Naive thymus-derived CD4-positive, alpha-beta T cell (primary cell): ENCODE results near the gene RAB8B. TPM values are rescaled to one million over a fixed set of nuclear protein-coding genes. Genes with fewer than 3 reads are reported as not detected.

Experiments
- ATAC-seq: fragments of 150-1000 bp; cut with Tn5 transposase; 2 replicates; pipeline ENCODE4 v1.10.0; 2021; ENCODE audit warnings: mild to moderate bottlenecking, moderate library complexity
- CTCF ChIA-PET: fragments of 350-600 bp; sonication (Branson Sonifier 250); formaldehyde crosslinking; loops from one replicate; lab custom pipeline; 2021; ENCODE audit warnings: antibody characterized with exemption; lab: Charles Lee
- POLR2A ChIA-PET: fragments of 350-600 bp; sonication (Branson Sonifier 250); formaldehyde crosslinking; loops from one replicate; lab custom pipeline; 2021; ENCODE audit warnings: antibody characterized with exemption, inconsistent platforms; lab: Charles Lee
- DNase-seq, 9 donors: peaks; one replicate each; pipeline versions ENCODE4 v3.0.0 to v3.0.0-alpha.2; 2020 to 2022; ENCODE audit warnings: mixed read lengths in 1 of 9
- H3K27ac ChIP-seq: one replicate; pipeline ENCODE4 v1.7.0; 2013; ENCODE audit warnings: mild to moderate bottlenecking, low read depth, low read length, moderate library complexity
- H3K27me3 ChIP-seq, 2 donors: one replicate each; pipeline ENCODE4 v1.7.0; 2013; ENCODE audit warnings: low read length in 2 of 2, mild to moderate bottlenecking in 2 of 2, moderate library complexity in 2 of 2; ENCODE audit not compliant: control insufficient read depth in 2 of 2, insufficient read depth in 2 of 2
- H3K36me3 ChIP-seq, 3 experiments: 1 replicate in 2 of 3; 2 replicates in 1 of 3; pipeline ENCODE4 v1.7.0; 2013; ENCODE audit warnings: low read length in 3 of 3, mild to moderate bottlenecking in 3 of 3, moderate library complexity in 1 of 3; ENCODE audit not compliant: insufficient read depth in 3 of 3, control insufficient read depth in 2 of 3
- H3K4me1 ChIP-seq, 2 donors: one replicate each; pipeline ENCODE4 v1.7.0; 2013; ENCODE audit warnings: low read length in 2 of 2, mild to moderate bottlenecking in 2 of 2, moderate library complexity in 1 of 2; ENCODE audit not compliant: control insufficient read depth in 2 of 2, insufficient read depth in 2 of 2
- H3K4me3 ChIP-seq: 2 replicates; pipeline ENCODE4 v1.7.0; 2013; ENCODE audit warnings: mild to moderate bottlenecking, low read length
- H3K9me3 ChIP-seq, 3 experiments: 1 replicate in 2 of 3; 2 replicates in 1 of 3; pipeline ENCODE4 v1.7.0; 2013; ENCODE audit warnings: low read length in 3 of 3; ENCODE audit not compliant: control insufficient read depth in 2 of 3
- H3K27ac Mint-ChIP-seq, 9 donors: one replicate each; pipeline ENCODE4 v1.8.0; 2020 to 2022; ENCODE audit warnings: mixed read lengths in 9 of 9, mild to moderate bottlenecking in 8 of 9, moderate library complexity in 5 of 9, inconsistent platforms in 2 of 9
- H3K27me3 Mint-ChIP-seq, 5 donors: one replicate each; pipeline ENCODE4 v1.8.0; 2021 to 2022; ENCODE audit warnings: mixed read lengths in 5 of 5, mild to moderate bottlenecking in 1 of 5
- H3K36me3 Mint-ChIP-seq, 5 donors: one replicate each; pipeline ENCODE4 v1.8.0; 2020 to 2022; ENCODE audit warnings: mixed read lengths in 5 of 5, mild to moderate bottlenecking in 3 of 5, inconsistent platforms in 1 of 5
- H3K4me1 Mint-ChIP-seq, 7 donors: one replicate each; pipeline ENCODE4 v1.8.0; 2020 to 2022; ENCODE audit warnings: mixed read lengths in 7 of 7, mild to moderate bottlenecking in 3 of 7, inconsistent platforms in 1 of 7
- H3K4me3 Mint-ChIP-seq, 10 donors: one replicate each; pipeline ENCODE4 v1.8.0; 2020 to 2022; ENCODE audit warnings: mild to moderate bottlenecking in 10 of 10, mixed read lengths in 10 of 10, moderate library complexity in 6 of 10, inconsistent platforms in 2 of 10
- H3K9me3 Mint-ChIP-seq, 11 donors: one replicate each; pipeline ENCODE4 v1.8.0; 2020 to 2022; ENCODE audit warnings: mixed read lengths in 11 of 11, mild to moderate bottlenecking in 4 of 11, inconsistent platforms in 1 of 11, moderate library complexity in 1 of 11
- intact Hi-C, 2 donors: fragments of 100-400 bp; cut with micrococcal nuclease; formaldehyde crosslinking; loops; one replicate each; pipeline ENCODE4 v1.15.1; 2023
- polyA plus RNA-seq, 2 donors: library from polyadenylated mRNA; unstranded; fragments of 300-500 nt; fragmentation: Illumina TruSeq; gene quantifications; one replicate each; pipeline ENCODE4 v1.2.3, GENCODE V29; 2021
- total RNA-seq, 6 experiments: library from RNA in 5 of 6; stranded (reverse) in 5 of 6; gene quantifications; 1 replicate in 5 of 6; 2 replicates in 1 of 6; pipeline ENCODE4 v1.2.3 and lab custom pipeline; 2021 to 2026

RAB8B gene
- total and polyA plus RNA-seq, 7 experiments from 2014 or later, result 30.4 to 100 (median 60.6) TPM

GRCh38 chr15:63191895-63192618, 2.7 kb downstream of the RAB8B start:
- POLR2A ChIA-PET, result interaction anchor here (0.6 to 4.3 kb wide), 37 partner anchors 10 to 517 kb away, joined by 3 to 52 read pairs (median 5); partner anchors contain the start of genes APH1B and RPS27L

GRCh38 chr15:63192619-63193206, 3.3 kb downstream of the RAB8B start:
- ATAC-seq (no peak), DNase-seq (no peak)
- Mint-ChIP-seq H3K36me3 (peaks cover 0 to 34% (median 3%) of the 10 kb centered on the region in 5 donors), H3K4me3 (peak overlapping the region; percentile 79 to 99 (median 97)), H3K27me3 (no peaks in the 10 kb centered on the region), H3K9me3 (peaks cover 0 to 2% (median 0%) of the 10 kb centered on the region in 11 donors), H3K27ac (peak overlapping the region; percentile 84 to 99 (median 96)), H3K4me1 (peaks cover 65 to 90% (median 77%) of the 10 kb centered on the region in 7 donors)
- H3K27ac ChIP-seq, result peak overlapping the region; percentile 99
- intact Hi-C loops, result loop anchor here (1.0 to 5.0 kb wide), 12 partner anchors 8 to 1110 kb away; partner anchors contain the start of genes APH1B (in 1 of the 2) and RPS27L (in 1 of the 2)
- peaks cover 0 to 8% (median 0%) of the 10 kb centered on the region in 3 experiments for H3K36me3 ChIP-seq
- H3K4me3 ChIP-seq, result peak overlapping the region; percentile 37
- ChIA-PET POLR2A (interaction anchor here (0.6 to 4.3 kb wide), 25 partner anchors 10 to 313 kb away, joined by 3 to 52 read pairs (median 6); partner anchors contain the start of genes APH1B and RPS27L), CTCF (interaction anchor here (1.1 to 2.2 kb wide), 8 partner anchors 9 to 82 kb away, joined by 3 to 8 read pairs (median 6); no protein-coding TSS in a partner anchor)
- no peaks in the 10 kb centered on the region for H3K9me3 ChIP-seq
- H3K4me1 ChIP-seq, result peaks cover 54 to 73% of the 10 kb centered on the region in 2 donors
- H3K27me3 ChIP-seq, result no peaks in the 10 kb centered on the region

More at GRCh38 chr15:63191895-63192618, 2.7 kb downstream of the RAB8B start:
- Mint-ChIP-seq H3K9me3 (peaks cover 0 to 2% (median 0%) of the 10 kb centered on the region in 11 donors), H3K4me1 (peaks cover 60 to 83% (median 73%) of the 10 kb centered on the region in 7 donors), H3K27ac (peak overlapping the region; percentile 84 to 99 (median 96)), H3K4me3 (peak overlapping the region; percentile 79 to 99 (median 97)), H3K36me3 (peaks cover 0 to 31% (median 0%) of the 10 kb centered on the region in 5 donors), H3K27me3 (no peaks in the 10 kb centered on the region)
- Histone ChIP-seq H3K27ac (peak overlapping the region; percentile 99), H3K36me3 (peaks cover 0 to 8% (median 0%) of the 10 kb centered on the region in 3 experiments), H3K27me3 (no peaks in the 10 kb centered on the region), H3K4me3 (peak overlapping the region; percentile 86), H3K9me3 (no peaks in the 10 kb centered on the region), H3K4me1 (peaks cover 50 to 67% of the 10 kb centered on the region in 2 donors)
- DNase-seq (peak in 8 of 9 donors; percentile 34 to 93 (median 90)), ATAC-seq (peak; percentile 79)
- intact Hi-C loops, result loop anchor here (1.0 to 5.0 kb wide), 13 partner anchors 8 to 1110 kb away; partner anchors contain the start of genes APH1B (in 1 of the 2), RPS27L (in 1 of the 2) and SNX1 (in 1 of the 2)
- CTCF ChIA-PET, result interaction anchor here (0.7 to 2.2 kb wide), 13 partner anchors 9 to 85 kb away, joined by 3 to 9 read pairs (median 4); partner anchors contain the start of genes APH1B and RPS27L

GRCh38 chr15:63194302-63194701, 4.9 kb downstream of the RAB8B start:
- ChIA-PET CTCF (interaction anchor here (0.6 to 2.1 kb wide), 3 partner anchors 36 to 93 kb away, joined by 3 to 5 read pairs (median 3); no protein-coding TSS in a partner anchor), POLR2A (interaction anchor here (0.6 to 4.3 kb wide), 14 partner anchors 17 to 311 kb away, joined by 3 to 52 read pairs (median 4); partner anchors contain the start of genes APH1B and RPS27L)
- Histone ChIP-seq H3K4me3 (peak overlapping the region; percentile 14), H3K36me3 (peaks cover 0 to 8% (median 0%) of the 10 kb centered on the region in 3 experiments), H3K27me3 (no peaks in the 10 kb centered on the region), H3K27ac (peak overlapping the region; percentile 99), H3K9me3 (no peaks in the 10 kb centered on the region), H3K4me1 (peaks cover 67 to 78% of the 10 kb centered on the region in 2 donors)
- Mint-ChIP-seq H3K27ac (peak overlapping the region; percentile 84 to 99 (median 94)), H3K9me3 (peaks cover 0 to 2% (median 0%) of the 10 kb centered on the region in 11 donors), H3K36me3 (peaks cover 0 to 39% (median 4%) of the 10 kb centered on the region in 5 donors), H3K4me1 (peaks cover 70 to 94% (median 84%) of the 10 kb centered on the region in 7 donors), H3K27me3 (no peaks in the 10 kb centered on the region), H3K4me3 (peak overlapping the region; percentile 81 to 99 (median 91))
- ATAC-seq (no peak), DNase-seq (no peak)
- intact Hi-C loops, result loop anchor here (1.0 to 5.0 kb wide), 4 partner anchors 16 to 1108 kb away; no protein-coding TSS in a partner anchor

GRCh38 chr15:63194880-63195568, 5.6 kb downstream of the RAB8B start:
- H3K36me3 Mint-ChIP-seq, result peaks cover 0 to 40% (median 4%) of the 10 kb centered on the region in 5 donors
- H3K4me1 ChIP-seq, result peaks cover 72 to 83% of the 10 kb centered on the region in 2 donors
- peaks cover 74 to 100% (median 91%) of the 10 kb centered on the region in 7 donors for H3K4me1 Mint-ChIP-seq
- peak overlapping the region; percentile 70 to 99 (median 78) for H3K4me3 Mint-ChIP-seq
- H3K27ac ChIP-seq, result peak overlapping the region; percentile 99
- intact Hi-C loops, result loop anchor here (1.0 to 5.0 kb wide), 4 partner anchors 15 to 1107 kb away; no protein-coding TSS in a partner anchor
- H3K27me3 ChIP-seq, result no peaks in the 10 kb centered on the region
- peak overlapping the region; percentile 76 to 98 (median 94) for H3K27ac Mint-ChIP-seq
- POLR2A ChIA-PET, result interaction anchor here (1.0 to 3.3 kb wide), 13 partner anchors 13 to 310 kb away, joined by 3 to 18 read pairs (median 4); partner anchors contain the start of gene RPS27L
- H3K9me3 Mint-ChIP-seq, result peaks cover 0 to 2% (median 0%) of the 10 kb centered on the region in 11 donors
- peak overlapping the region; percentile 25 for H3K4me3 ChIP-seq
- peaks cover 0 to 1% (median 0%) of the 10 kb centered on the region in 3 experiments for H3K36me3 ChIP-seq
- no peak for ATAC-seq
- DNase-seq, result no peak
- no peaks in the 10 kb centered on the region for H3K27me3 Mint-ChIP-seq
- H3K9me3 ChIP-seq, result no peaks in the 10 kb centered on the region
- CTCF ChIA-PET, result interaction anchor here (1.3 to 2.1 kb wide), 3 partner anchors 10 to 36 kb away, joined by 3 to 6 read pairs (median 5); no protein-coding TSS in a partner anchor

GRCh38 chr15:63195569-63196015, 6.2 kb downstream of the RAB8B start:
- Histone ChIP-seq H3K9me3 (no peaks in the 10 kb centered on the region), H3K27me3 (no peaks in the 10 kb centered on the region), H3K27ac (peak overlapping the region; percentile 99), H3K4me3 (peak overlapping the region; percentile 25), H3K36me3 (no peaks in the 10 kb centered on the region), H3K4me1 (peaks cover 78 to 89% of the 10 kb centered on the region in 2 donors)
- CTCF ChIA-PET, result interaction anchor here (0.5 to 1.4 kb wide), 3 partner anchors 11 to 695 kb away, joined by 3 to 6 read pairs (median 3); no protein-coding TSS in a partner anchor
- no peak for DNase-seq
- Mint-ChIP-seq H3K27ac (peak overlapping the region; percentile 76 to 98 (median 94)), H3K4me3 (peak overlapping the region; percentile 70 to 99 (median 78)), H3K4me1 (peaks cover 75 to 100% (median 93%) of the 10 kb centered on the region in 7 donors), H3K27me3 (no peaks in the 10 kb centered on the region), H3K36me3 (peaks cover 0 to 38% (median 9%) of the 10 kb centered on the region in 5 donors), H3K9me3 (no peaks in the 10 kb centered on the region)
- no peak for ATAC-seq
- intact Hi-C loops, result loop anchor here in 1 of 2 donors (2.0 kb wide), 1 partner anchor 37 kb away; no protein-coding TSS in a partner anchor
- POLR2A ChIA-PET, result interaction anchor here (0.9 to 3.3 kb wide), 15 partner anchors 12 to 310 kb away, joined by 3 to 18 read pairs (median 4); partner anchors contain the start of genes RPS27L and USP3
